HepG2 (cell line): Measurements from ENCODE around the gene DYRK2.

Experiments used
- GLI4 ChIP-seq: sonication (generic); formaldehyde crosslinking; IDR thresholded peaks from 2 replicates; pipeline ENCODE4 v1.5.1; 2020; ENCODE audit warnings: missing genetic modification reagents, mild to moderate bottlenecking, moderate library complexity, borderline replicate concordance
- IRF1 ChIP-seq: sonication (generic); formaldehyde crosslinking; IDR thresholded peaks from 2 replicates; pipeline ENCODE4 v1.4.0; 2020; ENCODE audit warnings: low read depth, mild to moderate bottlenecking, missing genetic modification reagents
- MAFG ChIP-seq: sonication (generic); formaldehyde crosslinking; IDR thresholded peaks from 2 replicates; pipeline ENCODE4 v1.5.1; 2020; ENCODE audit warnings: mild to moderate bottlenecking, missing genetic modification reagents
- MAFK ChIP-seq, 2 experiments: IDR thresholded peaks in 1 of 2; conservative IDR thresholded peaks in 1 of 2; 2 replicates each; pipeline ENCODE4 v1.6.1; 2011; ENCODE audit warnings: improper control_type of control experiment in 2 of 2, low read length in 2 of 2
- RXRA ChIP-seq: sonication (generic); formaldehyde crosslinking; IDR thresholded peaks from 2 replicates; pipeline ENCODE4 v1.5.1; 2020; ENCODE audit warnings: missing genetic modification reagents
- TBL1XR1 ChIP-seq: fragments of 150-350 bp; IDR thresholded peaks from 2 replicates; pipeline ENCODE4 v1.6.1; 2014; ENCODE audit warnings: borderline replicate concordance, low read length; ENCODE audit not compliant: partially characterized antibody
- ZNF367 ChIP-seq: sonication (generic); formaldehyde crosslinking; IDR thresholded peaks from 2 replicates; pipeline ENCODE4 v1.4.0; 2020; ENCODE audit warnings: missing genetic modification reagents, borderline replicate concordance
- ZNF782 ChIP-seq: sonication (generic); formaldehyde crosslinking; IDR thresholded peaks from 2 replicates; pipeline ENCODE4 v1.4.0; 2020; ENCODE audit warnings: missing genetic modification reagents, mild to moderate bottlenecking, borderline replicate concordance
- TF ChIP-seq, protein P1 (sequence below): sonication (generic); formaldehyde crosslinking; IDR thresholded peaks from 2 replicates; pipeline ENCODE4 v1.9.0; 2021; ENCODE audit warnings: missing genetic modification reagents, borderline replicate concordance
- TF ChIP-seq, protein P2 (sequence below): IDR thresholded peaks from 2 replicates; pipeline ENCODE4 v1.6.1; 2016

DNA sequence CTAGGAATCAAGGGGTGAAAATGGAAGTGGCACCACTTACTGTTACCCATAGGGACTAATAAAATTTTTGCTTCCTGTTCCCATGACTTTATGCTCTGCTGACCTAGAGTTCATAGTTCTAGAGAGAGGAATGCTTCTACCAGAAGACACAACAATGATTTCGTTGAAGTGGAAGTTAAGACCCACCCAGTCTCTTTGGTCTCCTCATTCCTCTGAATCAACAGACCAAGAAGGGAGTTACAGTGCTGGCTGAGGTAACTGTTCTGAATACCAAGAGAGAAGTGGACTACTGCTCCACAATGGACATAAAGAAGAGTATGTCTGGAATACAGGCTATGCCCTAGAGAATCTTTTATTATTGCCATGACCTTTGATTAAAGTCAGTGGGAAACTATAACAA lies 23.5 kb upstream of the DYRK2 start:
- no peak for TF ChIP-seq RXRA (CRISPR knock-in tag)
- TF ChIP-seq ZNF367 (CRISPR knock-in tag) = no peak
- TF ChIP-seq MAFK (conservative IDR thresholded peaks at IDR 0.05 in 1 of 2, IDR thresholded peaks at IDR 0.05 in 1 of 2; ENCODE audit: low read length in 2 of 2) = no peak
- TF ChIP-seq, protein P1, sequence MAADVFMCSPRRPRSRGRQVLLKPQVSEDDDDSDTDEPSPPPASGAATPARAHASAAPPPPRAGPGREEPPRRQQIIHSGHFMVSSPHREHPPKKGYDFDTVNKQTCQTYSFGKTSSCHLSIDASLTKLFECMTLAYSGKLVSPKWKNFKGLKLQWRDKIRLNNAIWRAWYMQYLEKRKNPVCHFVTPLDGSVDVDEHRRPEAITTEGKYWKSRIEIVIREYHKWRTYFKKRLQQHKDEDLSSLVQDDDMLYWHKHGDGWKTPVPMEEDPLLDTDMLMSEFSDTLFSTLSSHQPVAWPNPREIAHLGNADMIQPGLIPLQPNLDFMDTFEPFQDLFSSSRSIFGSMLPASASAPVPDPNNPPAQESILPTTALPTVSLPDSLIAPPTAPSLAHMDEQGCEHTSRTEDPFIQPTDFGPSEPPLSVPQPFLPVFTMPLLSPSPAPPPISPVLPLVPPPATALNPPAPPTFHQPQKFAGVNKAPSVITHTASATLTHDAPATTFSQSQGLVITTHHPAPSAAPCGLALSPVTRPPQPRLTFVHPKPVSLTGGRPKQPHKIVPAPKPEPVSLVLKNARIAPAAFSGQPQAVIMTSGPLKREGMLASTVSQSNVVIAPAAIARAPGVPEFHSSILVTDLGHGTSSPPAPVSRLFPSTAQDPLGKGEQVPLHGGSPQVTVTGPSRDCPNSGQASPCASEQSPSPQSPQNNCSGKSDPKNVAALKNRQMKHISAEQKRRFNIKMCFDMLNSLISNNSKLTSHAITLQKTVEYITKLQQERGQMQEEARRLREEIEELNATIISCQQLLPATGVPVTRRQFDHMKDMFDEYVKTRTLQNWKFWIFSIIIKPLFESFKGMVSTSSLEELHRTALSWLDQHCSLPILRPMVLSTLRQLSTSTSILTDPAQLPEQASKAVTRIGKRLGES (CRISPR knock-in tag) = no peak
- TF ChIP-seq MAFG = no peak
- TF ChIP-seq IRF1 (CRISPR knock-in tag) = no peak
- no peak for TF ChIP-seq GLI4 (CRISPR knock-in tag)
- TF ChIP-seq ZNF782 (CRISPR knock-in tag) = no peak
- TF ChIP-seq TBL1XR1 = no peak
- TF ChIP-seq, protein P2, sequence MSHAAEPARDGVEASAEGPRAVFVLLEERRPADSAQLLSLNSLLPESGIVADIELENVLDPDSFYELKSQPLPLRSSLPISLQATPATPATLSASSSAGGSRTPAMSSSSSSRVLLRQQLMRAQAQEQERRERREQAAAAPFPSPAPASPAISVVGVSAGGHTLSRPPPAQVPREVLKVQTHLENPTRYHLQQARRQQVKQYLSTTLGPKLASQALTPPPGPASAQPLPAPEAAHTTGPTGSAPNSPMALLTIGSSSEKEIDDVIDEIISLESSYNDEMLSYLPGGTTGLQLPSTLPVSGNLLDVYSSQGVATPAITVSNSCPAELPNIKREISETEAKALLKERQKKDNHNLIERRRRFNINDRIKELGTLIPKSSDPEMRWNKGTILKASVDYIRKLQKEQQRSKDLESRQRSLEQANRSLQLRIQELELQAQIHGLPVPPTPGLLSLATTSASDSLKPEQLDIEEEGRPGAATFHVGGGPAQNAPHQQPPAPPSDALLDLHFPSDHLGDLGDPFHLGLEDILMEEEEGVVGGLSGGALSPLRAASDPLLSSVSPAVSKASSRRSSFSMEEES (CRISPR knock-in tag) = no peak
